ENCODE results near the gene PPP3CA. TPM values are rescaled to one million over a fixed set of nuclear protein-coding genes. Genes with fewer than 3 reads are reported as not detected.

PPP3CA gene
- total RNA-seq, 2 donors from 2014 or later, result 36.6 to 39.2 TPM

DNA sequence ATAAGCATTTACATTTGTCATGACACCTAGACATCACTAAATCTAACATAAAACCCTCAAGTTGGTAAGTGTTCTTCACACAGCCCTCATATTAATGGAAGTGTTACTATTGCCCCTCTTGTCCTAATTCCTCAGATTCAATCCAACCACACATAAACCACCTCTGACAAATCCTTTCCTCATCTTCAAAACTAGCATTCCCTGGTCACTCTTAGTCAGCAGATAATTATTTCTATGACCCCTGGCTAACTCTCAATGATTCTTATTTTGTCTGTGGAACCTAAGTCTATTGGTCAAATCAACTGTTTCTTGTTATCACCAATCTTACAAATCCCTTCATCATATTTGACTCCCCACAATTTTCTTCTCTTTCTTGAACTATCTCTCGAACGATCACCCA lies 168.6 kb downstream of the PPP3CA start:
- no peak overlapping the region for H3K4me3 Mint-ChIP-seq
- Histone ChIP-seq H3K36me3 (ENCODE audit: control insufficient read depth, insufficient read depth, low read length) (peaks cover 6% of the 10 kb centered on the region), H3K4me3 (ENCODE audit: low read length) (no peak overlapping the region), H3K9me3 (ENCODE audit: control insufficient read depth, low read length) (peaks cover 14% of the 10 kb centered on the region), H3K27ac (ENCODE audit: low read depth, low read length) (no peak overlapping the region), H3K27me3 (ENCODE audit: control insufficient read depth, insufficient read depth, low read length, poor library complexity, severe bottlenecking) (no peaks in the 10 kb centered on the region), H3K4me1 (ENCODE audit: control insufficient read depth, insufficient read depth, low read length) (peaks cover 5% of the 10 kb centered on the region), H3K9ac (ENCODE audit: extremely low read depth, low read length, poor library complexity, severe bottlenecking) (no peak overlapping the region)
- peaks cover 13% of the 10 kb centered on the region for H3K9me3 Mint-ChIP-seq
- H3K27me3 Mint-ChIP-seq (ENCODE audit: insufficient read depth), result no peaks in the 10 kb centered on the region
- peaks cover 22% of the 10 kb centered on the region for H3K4me1 Mint-ChIP-seq
- TF ChIP-seq, protein P1, sequence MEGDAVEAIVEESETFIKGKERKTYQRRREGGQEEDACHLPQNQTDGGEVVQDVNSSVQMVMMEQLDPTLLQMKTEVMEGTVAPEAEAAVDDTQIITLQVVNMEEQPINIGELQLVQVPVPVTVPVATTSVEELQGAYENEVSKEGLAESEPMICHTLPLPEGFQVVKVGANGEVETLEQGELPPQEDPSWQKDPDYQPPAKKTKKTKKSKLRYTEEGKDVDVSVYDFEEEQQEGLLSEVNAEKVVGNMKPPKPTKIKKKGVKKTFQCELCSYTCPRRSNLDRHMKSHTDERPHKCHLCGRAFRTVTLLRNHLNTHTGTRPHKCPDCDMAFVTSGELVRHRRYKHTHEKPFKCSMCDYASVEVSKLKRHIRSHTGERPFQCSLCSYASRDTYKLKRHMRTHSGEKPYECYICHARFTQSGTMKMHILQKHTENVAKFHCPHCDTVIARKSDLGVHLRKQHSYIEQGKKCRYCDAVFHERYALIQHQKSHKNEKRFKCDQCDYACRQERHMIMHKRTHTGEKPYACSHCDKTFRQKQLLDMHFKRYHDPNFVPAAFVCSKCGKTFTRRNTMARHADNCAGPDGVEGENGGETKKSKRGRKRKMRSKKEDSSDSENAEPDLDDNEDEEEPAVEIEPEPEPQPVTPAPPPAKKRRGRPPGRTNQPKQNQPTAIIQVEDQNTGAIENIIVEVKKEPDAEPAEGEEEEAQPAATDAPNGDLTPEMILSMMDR (conservative IDR thresholded peaks at IDR 0.05), result no peak
- no peak overlapping the region for H3K27ac Mint-ChIP-seq
- DNase-seq, result no peak
- 94% methylated on average over 2 of the region's 2 CpGs; no CpG with 5 or more reads in 1 of the 2 experiments for WGBS, 2 experiments (ENCODE audit: insufficient coverage in 1 of 2, insufficient read length in 1 of 2)
- peaks cover 15% of the 10 kb centered on the region for H3K36me3 Mint-ChIP-seq (ENCODE audit: low read depth)

DNA sequence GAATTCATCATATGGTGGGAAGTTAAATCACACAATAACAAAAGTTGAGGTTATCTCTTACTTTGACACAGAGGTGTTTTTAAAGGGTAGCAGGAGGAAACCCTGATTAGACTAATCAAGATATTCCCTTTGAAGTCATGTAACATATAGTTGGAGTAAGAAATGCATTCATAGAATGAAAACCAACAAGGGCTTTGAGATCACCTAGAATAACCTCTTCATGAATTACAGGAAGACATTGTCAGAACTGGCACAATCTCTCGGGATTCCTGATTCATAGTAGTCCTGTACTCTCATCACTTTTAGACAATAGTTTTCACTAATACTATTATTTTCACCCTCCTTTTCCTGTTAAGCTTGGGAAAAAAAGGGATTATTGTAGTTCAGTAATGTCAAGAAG lies 170.2 kb downstream of the PPP3CA start:
- WGBS, 2 experiments (ENCODE audit: insufficient coverage in 1 of 2, insufficient read length in 1 of 2), result 87% methylated on average over 1 of the region's 1 CpG; no CpG with 5 or more reads in 1 of the 2 experiments
- Mint-ChIP-seq H3K4me3 (no peak overlapping the region), H3K27ac (no peak overlapping the region), H3K9me3 (peaks cover 2% of the 10 kb centered on the region), H3K4me1 (peaks cover 22% of the 10 kb centered on the region), H3K27me3 (ENCODE audit: insufficient read depth) (no peaks in the 10 kb centered on the region), H3K36me3 (ENCODE audit: low read depth) (peaks cover 2% of the 10 kb centered on the region)
- Histone ChIP-seq H3K4me3 (ENCODE audit: low read length) (no peak overlapping the region), H3K9me3 (ENCODE audit: control insufficient read depth, low read length) (peaks cover 2% of the 10 kb centered on the region), H3K36me3 (ENCODE audit: control insufficient read depth, insufficient read depth, low read length) (peaks cover under 1% of the 10 kb centered on the region), H3K9ac (ENCODE audit: extremely low read depth, low read length, poor library complexity, severe bottlenecking) (no peak overlapping the region), H3K27me3 (ENCODE audit: control insufficient read depth, insufficient read depth, low read length, poor library complexity, severe bottlenecking) (no peaks in the 10 kb centered on the region), H3K27ac (ENCODE audit: low read depth, low read length) (no peak overlapping the region), H3K4me1 (ENCODE audit: control insufficient read depth, insufficient read depth, low read length) (peaks cover 5% of the 10 kb centered on the region)
- TF ChIP-seq, protein P1 (conservative IDR thresholded peaks at IDR 0.05), result no peak
- DNase-seq, result no peak

DNA sequence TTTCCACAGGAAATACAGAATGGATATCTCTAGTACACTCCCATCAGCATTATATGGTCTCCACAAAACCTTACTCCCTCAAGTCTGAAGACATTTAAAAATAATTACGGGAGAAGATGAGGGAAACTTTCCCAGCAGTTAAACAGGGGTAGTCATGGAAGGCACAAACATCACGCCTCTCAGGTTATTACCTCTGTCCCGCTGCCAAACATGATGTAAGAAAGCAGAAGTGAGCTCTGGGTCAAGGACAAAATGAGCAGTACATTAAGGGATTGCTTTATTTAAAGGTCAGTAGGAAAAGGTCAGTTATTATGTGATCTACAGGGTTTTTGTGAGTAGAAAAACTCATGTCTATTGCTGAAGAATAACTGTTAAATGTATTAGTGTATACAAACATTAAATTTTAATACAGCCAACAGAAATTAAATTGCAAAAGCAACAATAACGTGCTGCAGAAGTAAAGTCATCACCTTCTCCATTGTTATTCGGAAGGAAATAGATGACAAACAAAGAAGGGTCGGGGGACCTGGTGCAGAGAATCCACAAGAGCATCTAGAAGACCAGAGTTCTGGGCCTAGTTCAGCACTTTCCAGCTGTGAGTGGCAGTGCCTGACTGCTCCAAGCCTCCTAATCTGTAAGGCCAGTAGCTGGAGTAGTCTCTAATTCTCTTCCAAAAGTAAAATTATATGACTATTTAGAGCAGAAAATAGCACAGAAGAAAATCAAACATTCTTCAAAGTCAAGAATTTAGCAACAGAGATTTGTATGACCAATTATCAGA lies 171.2 kb downstream of the PPP3CA start:
- Mint-ChIP-seq H3K27me3 (ENCODE audit: insufficient read depth) (no peaks in the 10 kb centered on the region), H3K4me3 (no peak overlapping the region), H3K27ac (no peak overlapping the region), H3K9me3 (no peaks in the 10 kb centered on the region), H3K4me1 (peaks cover 24% of the 10 kb centered on the region), H3K36me3 (ENCODE audit: low read depth) (no peaks in the 10 kb centered on the region)
- H3K9ac ChIP-seq (ENCODE audit: extremely low read depth, low read length, poor library complexity, severe bottlenecking), result no peak overlapping the region
- H3K27me3 ChIP-seq (ENCODE audit: control insufficient read depth, insufficient read depth, low read length, poor library complexity, severe bottlenecking), result no peaks in the 10 kb centered on the region
- no peak overlapping the region for H3K4me3 ChIP-seq (ENCODE audit: low read length)
- no peaks in the 10 kb centered on the region for H3K9me3 ChIP-seq (ENCODE audit: control insufficient read depth, low read length)
- peaks cover 5% of the 10 kb centered on the region for H3K4me1 ChIP-seq (ENCODE audit: control insufficient read depth, insufficient read depth, low read length)
- 83 to 91% methylated on average over 5 to 6 of the region's 6 CpGs for WGBS, 2 experiments (ENCODE audit: insufficient coverage in 1 of 2, insufficient read length in 1 of 2)
- H3K36me3 ChIP-seq (ENCODE audit: control insufficient read depth, insufficient read depth, low read length), result no peaks in the 10 kb centered on the region
- TF ChIP-seq, protein P1 (conservative IDR thresholded peaks at IDR 0.05), result no peak
- no peak overlapping the region for H3K27ac ChIP-seq (ENCODE audit: low read depth, low read length)
- DNase-seq, result peak; percentile 51
